OCI-LY1 (cell line): ENCODE results near the gene NLRC4.

Experiments
- H2AFZ ChIP-seq: fragments of 200-600 bp; sonication (generic), shearing (Covaris generic); 2 replicates; pipeline ENCODE4 v1.6.0; 2014; ENCODE audit warnings: antibody characterized with exemption, mild to moderate bottlenecking, low read length
- H3F3A ChIP-seq: fragments of 200-600 bp; sonication (generic), shearing (Covaris generic); 2 replicates; pipeline ENCODE4 v1.6.0; 2014; ENCODE audit warnings: mild to moderate bottlenecking, antibody characterized with exemption, low read length, moderate library complexity; ENCODE audit not compliant: insufficient read depth
- H3K27ac ChIP-seq: fragments of 200-600 bp; sonication (generic); 2 replicates; pipeline ENCODE4 v1.5.1; 2014; ENCODE audit warnings: low read length, mixed run types, mild to moderate bottlenecking, low read depth; ENCODE audit not compliant: poor library complexity, severe bottlenecking
- H3K27me3 ChIP-seq: fragments of 200-600 bp; sonication (generic); 2 replicates; pipeline ENCODE4 v1.6.0; 2014; ENCODE audit warnings: antibody characterized with exemption, mild to moderate bottlenecking, low read length, moderate library complexity; ENCODE audit not compliant: insufficient read depth
- H3K36me3 ChIP-seq: fragments of 200-600 bp; sonication (generic); 2 replicates; pipeline ENCODE4 v1.6.1; 2014; ENCODE audit warnings: mild to moderate bottlenecking, antibody characterized with exemption, low read length, moderate library complexity, mixed read lengths; ENCODE audit not compliant: insufficient read depth
- H3K4me1 ChIP-seq: fragments of 200-600 bp; sonication (generic); 2 replicates; pipeline ENCODE4 v1.5.1; 2014; ENCODE audit warnings: mild to moderate bottlenecking, low read length, moderate library complexity; ENCODE audit not compliant: insufficient read depth, severe bottlenecking
- H3K4me2 ChIP-seq: fragments of 200-600 bp; sonication (generic), shearing (Covaris generic); 2 replicates; pipeline ENCODE4 v1.6.1; 2014; ENCODE audit warnings: low read length
- H3K4me3 ChIP-seq: fragments of 200-600 bp; sonication (generic); 2 replicates; pipeline ENCODE4 v1.5.1; 2014; ENCODE audit warnings: low read length, low read depth, mild to moderate bottlenecking, mixed read lengths; ENCODE audit not compliant: poor library complexity, severe bottlenecking
- H3K79me2 ChIP-seq: fragments of 200-600 bp; shearing (Covaris generic); 2 replicates; pipeline ENCODE4 v1.6.1; 2016; ENCODE audit warnings: mixed run types, low read length, mixed read lengths; ENCODE audit not compliant: insufficient read depth
- H3K9ac ChIP-seq: fragments of 200-600 bp; sonication (generic), shearing (Covaris generic); 2 replicates; pipeline ENCODE4 v1.6.1; 2014; ENCODE audit warnings: mild to moderate bottlenecking, low read length, mixed read lengths
- H3K9me2 ChIP-seq: fragments of 200-600 bp; sonication (generic), shearing (Covaris generic); 2 replicates; pipeline ENCODE4 v1.6.1; 2014; ENCODE audit warnings: low read depth, mild to moderate bottlenecking, low read length, mixed read lengths
- H3K9me3 ChIP-seq: fragments of 200-600 bp; shearing (Covaris generic); 2 replicates; pipeline ENCODE4 v1.6.1; 2014; ENCODE audit warnings: low read length, mixed read lengths
- H4K20me1 ChIP-seq: fragments of 200-600 bp; sonication (generic), shearing (Covaris generic); 2 replicates; pipeline ENCODE4 v1.6.0; 2016; ENCODE audit warnings: mild to moderate bottlenecking, low read length; ENCODE audit not compliant: insufficient read depth
- CTCF ChIP-seq: fragments of 200-600 bp; sonication (generic), shearing (Covaris generic); IDR thresholded peaks from 2 replicates; pipeline ENCODE4 v1.5.1; 2017; ENCODE audit warnings: mild to moderate bottlenecking, antibody characterized with exemption, low read length, moderate library complexity, mixed read lengths
- EZH2 ChIP-seq: fragments of 200-600 bp; sonication (generic), shearing (Covaris generic); IDR thresholded peaks from 2 replicates; pipeline ENCODE4 v1.8.0; 2017; ENCODE audit warnings: borderline replicate concordance, mixed run types, mild to moderate bottlenecking, antibody characterized with exemption, low read length, moderate library complexity, mixed read lengths

The NLRC4 gene

GRCh38 chr2:32192418-32192817, 72.3 kb downstream of the NLRC4 start:
- TF ChIP-seq EZH2 (no peak), CTCF (no peak)
- Histone ChIP-seq H3K36me3 (peaks cover 56% of the 10 kb centered on the region), H2AFZ (no peak overlapping the region), H3K79me2 (no peaks in the 10 kb centered on the region), H3K9ac (no peak overlapping the region), H3K9me2 (no peaks in the 10 kb centered on the region), H3K4me2 (no peak overlapping the region), H3F3A (no peaks in the 10 kb centered on the region), H3K9me3 (no peaks in the 10 kb centered on the region), H3K27ac (no peak overlapping the region), H4K20me1 (no peaks in the 10 kb centered on the region), H3K4me1 (no peaks in the 10 kb centered on the region), H3K27me3 (no peaks in the 10 kb centered on the region), H3K4me3 (no peak overlapping the region)

- Histone ChIP-seq H3F3A (no peaks in the 10 kb centered on the region), H3K9me3 (no peaks in the 10 kb centered on the region), H3K27ac (no peak overlapping the region), H3K9me2 (no peaks in the 10 kb centered on the region), H3K4me3 (no peak overlapping the region), H2AFZ (no peak overlapping the region), H3K79me2 (no peaks in the 10 kb centered on the region), H3K4me2 (no peak overlapping the region), H4K20me1 (no peaks in the 10 kb centered on the region), H3K9ac (no peak overlapping the region), H3K4me1 (no peaks in the 10 kb centered on the region), H3K27me3 (no peaks in the 10 kb centered on the region), H3K36me3 (peaks cover 63% of the 10 kb centered on the region)
- TF ChIP-seq EZH2, result no peak
- no peak for TF ChIP-seq CTCF
Observed at GRCh38 chr2:32189011-32189410, 75.7 kb downstream of the NLRC4 start.

GRCh38 chr2:32182667-32183066, 82.0 kb downstream of the NLRC4 start:
- H3K9me2 ChIP-seq, result no peaks in the 10 kb centered on the region
- H3K27ac ChIP-seq, result no peak overlapping the region
- no peaks in the 10 kb centered on the region for H3K79me2 ChIP-seq
- H3K4me3 ChIP-seq, result no peak overlapping the region
- peaks cover 59% of the 10 kb centered on the region for H3K36me3 ChIP-seq
- H3K9ac ChIP-seq, result no peak overlapping the region
- no peak for TF ChIP-seq CTCF
- TF ChIP-seq EZH2, result no peak
- H2AFZ ChIP-seq, result no peak overlapping the region
- H3K4me1 ChIP-seq, result no peaks in the 10 kb centered on the region
- H3K27me3 ChIP-seq, result no peaks in the 10 kb centered on the region
- no peaks in the 10 kb centered on the region for H3K9me3 ChIP-seq
- H3K4me2 ChIP-seq, result no peak overlapping the region
- no peaks in the 10 kb centered on the region for H4K20me1 ChIP-seq
- no peaks in the 10 kb centered on the region for H3F3A ChIP-seq
